GM10248 (cell line): ENCODE results near the gene DCBLD2.

Experiments used
- CTCF ChIA-PET: fragments of 300-600 bp; sonication (Branson Sonifier 250); formaldehyde crosslinking; extraction: SDS; loops from one replicate; lab custom pipeline; 2021; ENCODE audit warnings: antibody characterized with exemption; lab: Yijun Ruan, JAX
- POLR2A ChIA-PET: fragments of 350-650 bp; sonication (Branson Sonifier 250); formaldehyde crosslinking; extraction: SDS; loops from one replicate; lab custom pipeline; 2020; ENCODE audit warnings: antibody characterized with exemption; lab: Yijun Ruan, JAX
- DNase-seq: peaks from one replicate; pipeline ENCODE4 v3.0.0; 2012; ENCODE audit errors: extremely low spot score
- CTCF ChIP-seq: IDR thresholded peaks from 2 replicates; pipeline ENCODE4 v1.5.1; 2012; ENCODE audit warnings: mild to moderate bottlenecking, low read depth; ENCODE audit errors: extremely low read depth, missing control alignments, control extremely low read depth

DCBLD2 gene

DNA sequence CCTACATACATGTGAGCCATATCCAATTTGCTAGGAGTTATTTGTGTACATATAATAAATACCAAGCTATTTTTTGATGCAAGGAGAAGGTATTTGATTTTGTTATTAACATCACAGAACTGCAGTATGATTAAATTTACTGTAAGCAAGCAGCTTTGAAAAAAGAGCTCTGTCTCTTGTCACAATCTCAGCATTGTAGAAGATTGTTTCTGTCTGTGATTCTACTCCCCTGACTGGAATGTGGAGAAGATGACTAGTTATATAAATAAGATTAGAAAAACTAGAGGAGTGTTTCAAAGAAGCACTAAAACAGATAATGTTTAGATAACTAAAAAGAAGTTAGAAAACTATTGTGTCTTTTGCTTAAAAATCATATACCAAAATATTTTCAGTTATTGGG is 17.1 kb upstream of the DCBLD2 start:
- CTCF ChIA-PET, result interaction anchor here (1.2 to 1.5 kb wide), 3 partner anchors 8 to 17 kb away, joined by 3 to 4 read pairs (median 4); no protein-coding TSS in a partner anchor
- POLR2A ChIA-PET, result no interaction called here
- no peak for DNase-seq
- no peak for TF ChIP-seq CTCF

DNA sequence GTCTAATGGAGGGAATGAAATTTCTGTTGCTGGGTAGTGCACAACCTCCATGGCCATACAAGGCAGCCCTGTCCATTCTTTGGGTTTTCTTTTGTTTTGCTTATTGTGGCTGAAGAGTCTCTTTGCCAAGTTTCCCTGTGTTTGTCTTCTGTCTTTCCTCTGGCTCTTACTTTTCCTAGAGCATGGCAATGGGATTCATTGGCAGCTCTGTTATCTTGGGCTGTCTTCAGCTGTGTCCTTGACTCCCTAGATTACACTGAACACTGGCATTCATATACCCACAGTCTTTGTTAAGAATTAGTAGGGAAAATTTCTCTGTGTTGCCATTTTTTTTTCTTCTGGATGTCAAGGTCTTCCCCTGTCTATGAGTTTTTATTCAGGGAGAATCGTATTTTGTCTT is 16.1 kb upstream of the DCBLD2 start:
- ChIA-PET POLR2A (no interaction called here), CTCF (no interaction called here)
- DNase-seq, result no peak
- no peak for TF ChIP-seq CTCF

- ChIA-PET POLR2A (no interaction called here), CTCF (no interaction called here)
- no peak for DNase-seq
- TF ChIP-seq CTCF, result no peak
Measured at GRCh38 chr3:98914210-98915080, 12.9 kb upstream of the DCBLD2 start.

DNA sequence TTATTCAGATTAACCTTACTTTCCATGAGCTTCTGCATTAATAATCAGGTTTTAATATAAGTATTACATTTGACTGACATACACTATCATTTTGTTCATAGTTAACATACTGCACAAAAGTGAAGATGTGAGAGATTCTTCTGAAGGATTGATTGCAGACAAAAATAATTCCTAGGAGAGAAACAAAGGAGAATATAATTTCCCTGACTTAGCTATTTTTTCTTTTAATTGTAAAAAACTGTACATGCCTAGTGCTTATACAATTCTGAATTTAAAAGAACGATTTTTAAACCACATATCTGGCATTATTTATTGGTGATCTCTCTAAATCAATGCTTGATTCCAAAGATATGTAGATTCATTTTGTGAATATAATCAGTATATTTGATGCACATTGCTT is 11.0 kb upstream of the DCBLD2 start:
- DNase-seq, result no peak
- CTCF ChIA-PET, result interaction anchor here (2.1 kb wide), 1 partner anchor 9 kb away, joined by 5 read pairs; no protein-coding TSS in a partner anchor
- POLR2A ChIA-PET, result no interaction called here
- no peak for TF ChIP-seq CTCF

DNA sequence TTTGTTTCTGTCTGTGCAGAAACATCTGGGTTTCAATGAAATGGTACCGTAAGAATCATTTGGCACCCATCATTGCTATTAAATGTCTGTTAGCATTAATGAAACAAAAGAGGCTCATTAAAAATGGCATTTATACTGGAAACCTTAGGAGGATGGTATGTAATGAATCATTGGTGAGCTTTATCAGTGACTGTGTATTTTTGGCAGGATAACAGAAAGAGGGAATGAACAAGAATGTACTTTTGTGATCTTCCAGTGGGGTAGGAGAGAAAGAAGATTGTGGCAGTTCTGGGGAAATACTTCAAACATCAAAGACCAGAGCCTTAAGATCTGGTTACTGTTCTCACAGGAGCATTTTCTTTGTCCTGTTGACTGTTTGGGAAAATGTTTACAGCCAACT is 4.7 kb upstream of the DCBLD2 start:
- CTCF ChIA-PET, result interaction anchor here (1.5 kb wide), 1 partner anchor 15 kb away, joined by 4 read pairs; no protein-coding TSS in a partner anchor
- TF ChIP-seq CTCF, result no peak
- POLR2A ChIA-PET, result no interaction called here
- no peak for DNase-seq

DNA sequence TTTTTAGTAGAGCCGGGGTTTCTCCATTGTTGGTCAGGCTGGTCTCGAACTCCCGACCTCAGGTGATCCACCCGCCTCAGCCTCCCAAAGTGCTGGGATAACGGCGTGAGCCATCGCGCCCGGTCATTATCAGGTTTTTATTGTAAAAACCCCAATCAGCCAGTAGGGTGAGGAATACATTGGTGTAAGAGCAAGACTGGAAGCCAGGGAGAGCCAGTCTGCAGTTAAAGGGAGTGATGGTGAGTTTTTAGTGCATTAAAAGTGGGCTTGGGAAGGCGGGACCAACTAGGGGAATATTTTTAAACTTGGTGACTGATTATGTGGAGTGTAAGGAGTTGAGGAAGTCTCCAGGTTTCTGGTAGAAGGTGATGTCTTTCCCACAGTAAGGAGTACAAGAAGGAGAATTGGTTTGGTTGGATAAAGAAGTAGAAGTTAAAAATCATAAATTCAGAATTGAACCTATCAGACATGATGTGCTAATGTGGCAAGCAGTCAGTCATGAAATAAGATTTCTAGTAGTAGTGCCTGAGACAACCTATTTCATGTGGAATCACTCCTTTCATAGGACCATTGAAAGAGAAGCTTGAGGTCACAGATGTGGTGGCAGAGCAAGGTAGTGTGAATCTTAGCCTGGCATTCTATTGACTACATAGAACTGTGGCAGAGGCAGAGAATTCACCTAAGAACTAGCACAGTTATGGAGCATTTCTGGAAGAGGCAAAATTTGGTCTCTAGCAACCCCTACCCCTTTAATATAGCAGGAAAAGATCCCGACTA is 2.4 kb upstream of the DCBLD2 start:
- TF ChIP-seq CTCF, result no peak
- ChIA-PET CTCF (no interaction called here), POLR2A (no interaction called here)
- DNase-seq, result no peak
